K562 (cell line): ENCODE data around the gene SFN. TPM values are rescaled to one million over a fixed set of nuclear protein-coding genes. Genes with fewer than 3 reads are reported as not detected.
A peak's percentile ranks its signal among the peaks of the same experiment; 100 is the strongest.

Experiments used
- BRF2 ChIP-seq: IDR thresholded peaks from 3 replicates; pipeline ENCODE4 v1.6.1; 2011; ENCODE audit warnings: borderline replicate concordance, mild to moderate bottlenecking; ENCODE audit not compliant: insufficient read length, insufficient read depth
- CBX2 ChIP-seq: fragments of 200-600 bp; sonication (generic); IDR thresholded peaks from one replicate; pipeline ENCODE4 v1.6.1; 2012; ENCODE audit warnings: mild to moderate bottlenecking, low read length, inconsistent platforms; ENCODE audit not compliant: insufficient read depth, poor library complexity, severe bottlenecking
- E2F6 ChIP-seq, 2 experiments: IDR thresholded peaks; 2 replicates each; pipeline ENCODE4 v1.6.1; 2011; ENCODE audit warnings: borderline replicate concordance in 1 of 2, control low read depth in 1 of 2, low read depth in 1 of 2, low read length in 1 of 2, mild to moderate bottlenecking in 1 of 2, mixed read lengths in 1 of 2, moderate library complexity in 1 of 2; ENCODE audit not compliant: insufficient read depth in 1 of 2, insufficient read length in 1 of 2, poor library complexity in 1 of 2, severe bottlenecking in 1 of 2; ENCODE audit errors: extremely low read depth in 1 of 2
- JUNB ChIP-seq: fragments of 450-650 bp; formaldehyde crosslinking; conservative IDR thresholded peaks from 2 replicates; pipeline ENCODE4 v1.4.0; 2020; ENCODE audit warnings: mild to moderate bottlenecking
- KAT8 ChIP-seq: fragments of 450-650 bp; IDR thresholded peaks from 2 replicates; pipeline ENCODE4 v1.6.1; 2016; ENCODE audit warnings: low read depth, mild to moderate bottlenecking
- NBN ChIP-seq: fragments of 450-650 bp; IDR thresholded peaks from 2 replicates; pipeline ENCODE4 v1.6.1; 2016; ENCODE audit warnings: low read depth, mild to moderate bottlenecking
- PURB ChIP-seq: sonication (generic); formaldehyde crosslinking; IDR thresholded peaks from 2 replicates; pipeline ENCODE4 v1.9.0; 2021; ENCODE audit warnings: low read depth, mild to moderate bottlenecking, missing genetic modification reagents
- STAT6 ChIP-seq: sonication (generic); formaldehyde crosslinking; IDR thresholded peaks from 2 replicates; pipeline ENCODE4 v1.8.1; 2023; ENCODE audit warnings: mild to moderate bottlenecking, missing genetic modification reagents
- ZBTB43 ChIP-seq: sonication (generic); formaldehyde crosslinking; IDR thresholded peaks from 2 replicates; pipeline ENCODE4 v1.8.0; 2023; ENCODE audit warnings: mild to moderate bottlenecking, missing genetic modification reagents
- ZFP91 ChIP-seq: sonication (generic); formaldehyde crosslinking; IDR thresholded peaks from 2 replicates; pipeline ENCODE4 v1.8.0; 2022; ENCODE audit warnings: mild to moderate bottlenecking, missing genetic modification reagents
- ZNF384 ChIP-seq: IDR thresholded peaks from 2 replicates; pipeline ENCODE4 v1.6.1; 2012; ENCODE audit warnings: low read depth, low read length, improper control_type of control experiment
- polyA plus RNA-seq, 8 experiments: library from polyadenylated mRNA; depleted of rRNA in 4 of 8; stranded (reverse) in 5 of 8; unstranded in 3 of 8; fragments of >200 nt; fragmentation: Nextera tagmentation in 2 of 8; fragmentation: Illumina TruSeq in 1 of 8; extraction: Ambion mirVana in 2 of 8; extraction: Trizol in 1 of 8; gene quantifications; 2 replicates each; pipeline versions ENCODE4 v1.2.1 to v1.2.3, GENCODE V29; 2011 to 2014; ENCODE audit warnings: inconsistent platforms in 1 of 8, missing spikeins in 1 of 8
- total RNA-seq, 7 experiments: library from RNA; depleted of rRNA in 6 of 7; stranded (reverse); fragments of >200 nt in 6 of 7; fragmentation: Illumina TruSeq in 2 of 7; extraction: Trizol in 2 of 7; gene quantifications; 2 replicates each; pipeline versions ENCODE4 v1.2.1 to v1.2.3, GENCODE V29; 2011 to 2021; ENCODE audit warnings: low replicate concordance in 1 of 7

Gene SFN
- total and polyA plus RNA-seq, 9 of the 15 experiments (the other 6 are each of a cell fraction or from before 2014, with no cell fraction given) = 0.10 to 3.8 (median 2.0) TPM

- TF ChIP-seq STAT6 (CRISPR knock-in tag) (no peak), ZNF384 (no peak), E2F6 (IDR thresholded peaks at IDR 0.05; ENCODE audit: borderline replicate concordance in 1 of 2, extremely low read depth in 1 of 2, insufficient read depth in 1 of 2, insufficient read length in 1 of 2, low read depth in 1 of 2, low read length in 1 of 2, poor library complexity in 1 of 2, severe bottlenecking in 1 of 2) (peak; percentile 98 to 100), NBN (no peak; the same call in 1 of the 2 replicates), CBX2 (no peak), PURB (CRISPR knock-in tag) (no peak), BRF2 (no peak), JUNB (no peak), ZBTB43 (CRISPR knock-in tag) (no peak), KAT8 (no peak), ZFP91 (CRISPR knock-in tag) (no peak)
Observed at GRCh38 chr1:26864610-26865480, 1.9 kb downstream of the SFN start (continued).
